ENCODE data around the gene LPCAT1. TPM values are rescaled to one million over a fixed set of nuclear protein-coding genes. Genes with fewer than 3 reads are reported as not detected.
A peak's percentile ranks its signal among the peaks of the same experiment; 100 is the strongest.

LPCAT1 gene
- total RNA-seq, 1 donor from 2014 or later: 41.9 TPM

GRCh38 chr5:1445689-1446601, 77.8 kb downstream of the LPCAT1 start:
- Histone ChIP-seq H2AFZ (ENCODE audit: low read depth, low read length) (no peak overlapping the region), H3K27ac (ENCODE audit: low read depth, low read length) (no peak overlapping the region), H3K27me3 (ENCODE audit: insufficient read depth, low read length) (peaks cover 51% of the 10 kb centered on the region), H3K9ac (ENCODE audit: low read length) (no peak overlapping the region), H3K9me3 (ENCODE audit: insufficient read depth, low read depth, low read length) (no peaks in the 10 kb centered on the region), H3K4me3 (ENCODE audit: insufficient read depth, low read depth, low read length) (no peak overlapping the region), H3K4me2 (ENCODE audit: low read length) (no peak overlapping the region), H4K20me1 (ENCODE audit: insufficient read depth, low read length) (no peaks in the 10 kb centered on the region), H3K79me2 (ENCODE audit: insufficient read depth, low read length) (no peaks in the 10 kb centered on the region), H3K4me1 (ENCODE audit: insufficient read depth, low read length) (no peaks in the 10 kb centered on the region), H3K36me3 (ENCODE audit: insufficient read depth, low read length) (no peaks in the 10 kb centered on the region)
- peaks cover 2% of the 10 kb centered on the region for H3K36me3 Mint-ChIP-seq (ENCODE audit: low read depth, unreplicated experiment)
- peak; percentile 92 for TF ChIP-seq EZH2 (IDR thresholded peaks at IDR 0.05; ENCODE audit: insufficient read depth, low read length)
- TF ChIP-seq, protein P1, sequence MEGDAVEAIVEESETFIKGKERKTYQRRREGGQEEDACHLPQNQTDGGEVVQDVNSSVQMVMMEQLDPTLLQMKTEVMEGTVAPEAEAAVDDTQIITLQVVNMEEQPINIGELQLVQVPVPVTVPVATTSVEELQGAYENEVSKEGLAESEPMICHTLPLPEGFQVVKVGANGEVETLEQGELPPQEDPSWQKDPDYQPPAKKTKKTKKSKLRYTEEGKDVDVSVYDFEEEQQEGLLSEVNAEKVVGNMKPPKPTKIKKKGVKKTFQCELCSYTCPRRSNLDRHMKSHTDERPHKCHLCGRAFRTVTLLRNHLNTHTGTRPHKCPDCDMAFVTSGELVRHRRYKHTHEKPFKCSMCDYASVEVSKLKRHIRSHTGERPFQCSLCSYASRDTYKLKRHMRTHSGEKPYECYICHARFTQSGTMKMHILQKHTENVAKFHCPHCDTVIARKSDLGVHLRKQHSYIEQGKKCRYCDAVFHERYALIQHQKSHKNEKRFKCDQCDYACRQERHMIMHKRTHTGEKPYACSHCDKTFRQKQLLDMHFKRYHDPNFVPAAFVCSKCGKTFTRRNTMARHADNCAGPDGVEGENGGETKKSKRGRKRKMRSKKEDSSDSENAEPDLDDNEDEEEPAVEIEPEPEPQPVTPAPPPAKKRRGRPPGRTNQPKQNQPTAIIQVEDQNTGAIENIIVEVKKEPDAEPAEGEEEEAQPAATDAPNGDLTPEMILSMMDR (IDR thresholded peaks at IDR 0.05; ENCODE audit: insufficient read depth, low read depth, low read length): no peak
- H3K4me1 Mint-ChIP-seq (ENCODE audit: low read depth, unreplicated experiment): no peaks in the 10 kb centered on the region
- DNase-seq (ENCODE audit: low read depth) (no peak), FAIRE-seq (no peak)
- peaks cover 13% of the 10 kb centered on the region for H3K9me3 Mint-ChIP-seq (ENCODE audit: unreplicated experiment)
- H3K27me3 Mint-ChIP-seq (ENCODE audit: low read depth, unreplicated experiment): peaks cover 66% of the 10 kb centered on the region
- no peak overlapping the region for H3K27ac Mint-ChIP-seq (ENCODE audit: unreplicated experiment)
- no peak overlapping the region for H3K4me3 Mint-ChIP-seq (ENCODE audit: unreplicated experiment)

- H3K9me3 Mint-ChIP-seq (ENCODE audit: unreplicated experiment): peaks cover 17% of the 10 kb centered on the region
- DNase-seq (ENCODE audit: low read depth): no peak
- H3K36me3 Mint-ChIP-seq (ENCODE audit: low read depth, unreplicated experiment): peaks cover 5% of the 10 kb centered on the region
- H3K9me3 ChIP-seq (ENCODE audit: insufficient read depth, low read depth, low read length): no peaks in the 10 kb centered on the region
- H3K27ac Mint-ChIP-seq (ENCODE audit: unreplicated experiment): no peak within 1 kb of the TSS
- no peak within 1 kb of the TSS for H3K9ac ChIP-seq (ENCODE audit: low read length)
- H3K4me1 Mint-ChIP-seq (ENCODE audit: low read depth, unreplicated experiment): no peaks in the 10 kb centered on the region
- H3K4me1 ChIP-seq (ENCODE audit: insufficient read depth, low read length): no peaks in the 10 kb centered on the region
- no peaks in the 10 kb centered on the region for H4K20me1 ChIP-seq (ENCODE audit: insufficient read depth, low read length)
- H3K79me2 ChIP-seq (ENCODE audit: insufficient read depth, low read length): no peaks in the 10 kb centered on the region
- FAIRE-seq: no peak
- no peaks in the 10 kb centered on the region for H3K36me3 ChIP-seq (ENCODE audit: insufficient read depth, low read length)
- H3K4me2 ChIP-seq (ENCODE audit: low read length): no peak within 1 kb of the TSS
- no peak within 1 kb of the TSS for H3K27ac ChIP-seq (ENCODE audit: low read depth, low read length)
- no peak within 1 kb of the TSS for H3K4me3 ChIP-seq (ENCODE audit: insufficient read depth, low read depth, low read length)
- peaks cover 69% of the 10 kb centered on the region for H3K27me3 Mint-ChIP-seq (ENCODE audit: low read depth, unreplicated experiment)
- no peak within 1 kb of the TSS for H3K4me3 Mint-ChIP-seq (ENCODE audit: unreplicated experiment)
- no peak within 1 kb of the TSS for H2AFZ ChIP-seq (ENCODE audit: low read depth, low read length)
- H3K27me3 ChIP-seq (ENCODE audit: insufficient read depth, low read length): peaks cover 50% of the 10 kb centered on the region
- TF ChIP-seq, protein P1 (IDR thresholded peaks at IDR 0.05; ENCODE audit: insufficient read depth, low read depth, low read length): no peak
- no peak for TF ChIP-seq EZH2 (IDR thresholded peaks at IDR 0.05; ENCODE audit: insufficient read depth, low read length)
These were observed 78.5 kb downstream of the LPCAT1 start, which contains the start of gene SLC6A3 for GRCh38 chr5:1445313-1445688. Gene SLC6A3 (minus strand): TSS chr5:1445440. CDS start chr5:1443197, 2,243 bp downstream.
